OCI-LY7 (cell line): ENCODE data around the gene XPOT. TPM values are rescaled to one million over a fixed set of nuclear protein-coding genes. Genes with fewer than 3 reads are reported as not detected.

Experiments
- BruUV-seq: library from RNA; stranded (reverse); fragments of 400-500 nt; replicated peaks from 2 replicates; lab custom pipeline; 2021; lab: Mats Ljungman, UMichigan
- CTCF ChIA-PET: fragments of 300-600 bp; sonication (Branson Sonifier 250); formaldehyde crosslinking; loops from one replicate; lab custom pipeline; 2022; ENCODE audit warnings: antibody characterized with exemption; ENCODE audit not compliant: unreplicated experiment; lab: Charles Lee
- POLR2A ChIA-PET: fragments of 300-600 bp; sonication (Branson Sonifier 250); formaldehyde crosslinking; loops from one replicate; lab custom pipeline; 2022; ENCODE audit warnings: antibody characterized with exemption; lab: Charles Lee
- DNase-seq: peaks from one replicate; pipeline ENCODE4 v3.0.0-alpha.2; 2015; ENCODE audit warnings: low spot score
- H2AFZ ChIP-seq: fragments of 200-600 bp; sonication (generic), shearing (Covaris generic); 2 replicates; pipeline ENCODE4 v1.6.1; 2014; ENCODE audit warnings: mild to moderate bottlenecking, antibody characterized with exemption, low read length, moderate library complexity
- H3K27ac ChIP-seq: fragments of 200-600 bp; sonication (generic); 2 replicates; pipeline ENCODE4 v1.5.1; 2014; ENCODE audit warnings: mixed run types, low read depth, mild to moderate bottlenecking, moderate library complexity, low read length, inconsistent platforms; ENCODE audit not compliant: poor library complexity, severe bottlenecking
- H3K36me3 ChIP-seq: fragments of 200-600 bp; sonication (generic); 2 replicates; pipeline ENCODE4 v1.6.1; 2014; ENCODE audit warnings: mild to moderate bottlenecking, antibody characterized with exemption, low read length, moderate library complexity, mixed read lengths; ENCODE audit not compliant: insufficient read depth
- H3K4me1 ChIP-seq: fragments of 200-600 bp; sonication (generic); 2 replicates; pipeline ENCODE4 v1.5.1; 2014; ENCODE audit warnings: mild to moderate bottlenecking, low read length; ENCODE audit not compliant: insufficient read depth, poor library complexity, severe bottlenecking
- H3K4me2 ChIP-seq: fragments of 200-600 bp; sonication (generic); 2 replicates; pipeline ENCODE4 v1.6.1; 2014; ENCODE audit warnings: mild to moderate bottlenecking, low read length
- H3K4me3 ChIP-seq: fragments of 200-600 bp; sonication (generic); 2 replicates; pipeline ENCODE4 v1.5.1; 2014; ENCODE audit warnings: mild to moderate bottlenecking, low read depth, low read length; ENCODE audit not compliant: poor library complexity, severe bottlenecking
- H3K79me2 ChIP-seq: fragments of 200-600 bp; sonication (generic); 2 replicates; pipeline ENCODE4 v1.6.1; 2016; ENCODE audit warnings: low read depth, mild to moderate bottlenecking, low read length, moderate library complexity, mixed read lengths; ENCODE audit not compliant: insufficient read depth
- H3K9me2 ChIP-seq: fragments of 200-600 bp; sonication (generic); 2 replicates; pipeline ENCODE4 v1.6.1; 2016; ENCODE audit warnings: mild to moderate bottlenecking, low read length, mixed read lengths; ENCODE audit not compliant: insufficient read depth
- H3K9me3 ChIP-seq: fragments of 200-600 bp; sonication (generic); 2 replicates; pipeline ENCODE4 v1.6.1; 2014; ENCODE audit warnings: mild to moderate bottlenecking, mixed run types, low read length, mixed read lengths
- H4K20me1 ChIP-seq: fragments of 200-600 bp; sonication (generic); 2 replicates; pipeline ENCODE4 v1.6.1; 2014; ENCODE audit warnings: mild to moderate bottlenecking, antibody characterized with exemption, low read length, moderate library complexity, mixed read lengths; ENCODE audit not compliant: insufficient read depth
- CTCF ChIP-seq: fragments of 200-600 bp; sonication (generic); conservative IDR thresholded peaks from 2 replicates; pipeline ENCODE4 v1.5.1; 2014; ENCODE audit warnings: mild to moderate bottlenecking, antibody characterized with exemption, low read length, moderate library complexity, mixed read lengths
- EZH2phosphoT487 ChIP-seq: fragments of 200-600 bp; sonication (generic); IDR thresholded peaks from 2 replicates; pipeline ENCODE4 v1.6.1; 2018; ENCODE audit warnings: low read depth, borderline replicate concordance, mild to moderate bottlenecking, mixed run types, antibody characterized with exemption, low read length, moderate library complexity, mixed read lengths
- intact Hi-C: fragments of 100-400 bp; cut with micrococcal nuclease; formaldehyde crosslinking; loops from one replicate; pipeline ENCODE4 v1.10.0; 2022; ENCODE audit not compliant: unreplicated experiment
- total RNA-seq, 2 experiments: library from RNA; depleted of rRNA in 1 of 2; stranded (reverse); fragments of >200 nt in 1 of 2; shearing (Covaris generic) in 1 of 2; gene quantifications; 2 replicates each; pipeline ENCODE4 v1.2.3, GENCODE V29; 2014 to 2022

XPOT gene
- total RNA-seq, 2 experiments from 2014 or later, result 101 to 210 TPM

- H3K9me3 ChIP-seq, result no peaks in the 10 kb centered on the region
- H4K20me1 ChIP-seq, result 0 out of 2 replicates have a peak, but pooled peaks cover 9% of the 10 kb centered on the region
- peak overlapping the region; percentile 70 for H3K27ac ChIP-seq
- H3K4me3 ChIP-seq, result peak overlapping the region; percentile 100
- peaks cover 23% of the 10 kb centered on the region for H3K4me1 ChIP-seq
- CTCF ChIA-PET, result interaction anchor here (0.9 kb wide), 1 partner anchor 12 kb away, joined by 3 read pairs; no protein-coding TSS in a partner anchor
- peak; percentile 44 for DNase-seq
- POLR2A ChIA-PET, result interaction anchor here (0.6 to 2.2 kb wide), 3 partner anchors 10 to 69 kb away, joined by 3 to 10 read pairs (median 6); no protein-coding TSS in a partner anchor
- peak overlapping the region; percentile 82; the same call in 1 of the 2 replicates for H2AFZ ChIP-seq
- no TSS peak for BruUV-seq
- no peaks in the 10 kb centered on the region for H3K9me2 ChIP-seq
- TF ChIP-seq EZH2phosphoT487, result no peak
- no peak for TF ChIP-seq CTCF
- H3K79me2 ChIP-seq, result peaks cover 39% of the 10 kb centered on the region
- H3K36me3 ChIP-seq, result peaks cover 51% of the 10 kb centered on the region
- H3K4me2 ChIP-seq, result peak overlapping the region; percentile 69
- intact Hi-C loops, result no loop called here
These were observed 46.7 kb downstream of the XPOT start for GRCh38 chr12:64450711-64451486.

GRCh38 chr12:64451687-64452558 lies 47.7 kb downstream of the XPOT start, which contains the start of gene TBK1:
TBK1 (plus strand) TSS chr12:64452120; CDS start chr12:64455871, 3,751 bp downstream.
- H3K9me2 ChIP-seq, result no peaks in the 10 kb centered on the region
- H3K36me3 ChIP-seq, result peaks cover 50% of the 10 kb centered on the region
- H2AFZ ChIP-seq, result peak within 1 kb of the TSS; percentile 82
- peak within 1 kb of the TSS; percentile 100 for H3K4me3 ChIP-seq
- peaks cover 10% of the 10 kb centered on the region; the same call in 1 of the 2 replicates for H4K20me1 ChIP-seq
- no peak for TF ChIP-seq EZH2phosphoT487
- no peak for TF ChIP-seq CTCF
- peaks cover 25% of the 10 kb centered on the region for H3K4me1 ChIP-seq
- peaks cover 49% of the 10 kb centered on the region for H3K79me2 ChIP-seq
- peak within 1 kb of the TSS; percentile 70 for H3K27ac ChIP-seq
- H3K9me3 ChIP-seq, result no peaks in the 10 kb centered on the region
- ChIA-PET POLR2A (no interaction called here), CTCF (interaction anchor here (0.9 kb wide), 1 partner anchor 11 kb away, joined by 3 read pairs; no protein-coding TSS in a partner anchor)
- peak within 1 kb of the TSS; percentile 69 for H3K4me2 ChIP-seq
- DNase-seq, result peak; percentile 90
- BruUV-seq, result no TSS peak
- intact Hi-C loops, result loop anchor here (1.0 kb wide), 1 partner anchor 48 kb away; the partner anchor contains the start of gene XPOT
